Measurements from ENCODE around the gene HOXB5.

HOXB5 gene

DNA sequence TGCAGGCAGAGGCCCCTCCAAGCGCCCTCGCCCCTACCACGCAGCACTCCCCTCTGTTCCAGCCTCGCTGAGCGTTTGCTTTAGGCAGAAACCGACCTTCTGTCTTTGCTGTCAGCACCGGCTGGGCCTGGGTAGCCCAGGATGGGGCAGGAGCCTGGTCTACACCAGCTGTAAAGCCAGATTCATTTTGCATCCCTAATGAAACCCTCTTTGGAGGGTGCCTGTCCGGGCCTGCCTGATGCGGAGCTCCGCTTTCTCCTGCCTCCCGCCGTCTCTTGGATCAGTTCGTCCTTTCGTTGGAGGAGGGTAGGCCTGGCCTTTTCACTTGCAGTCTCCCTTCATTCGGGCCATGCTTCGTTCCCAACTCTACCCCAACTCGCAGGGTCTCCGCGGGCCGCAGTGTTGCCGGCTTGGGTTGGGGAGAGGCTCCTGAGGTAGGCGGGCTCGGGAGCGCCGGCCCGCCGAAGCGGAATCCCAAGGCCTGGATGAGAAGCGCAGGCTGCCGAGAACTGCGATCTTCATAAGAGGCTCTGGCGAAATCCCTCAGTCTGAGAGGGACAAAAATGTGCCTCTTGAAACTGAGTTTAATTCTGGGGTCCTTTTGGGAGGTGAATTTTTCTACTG lies 26.4 kb upstream of the HOXB5 start:
- no peak overlapping the region for H3K4me3 ChIP-seq (ENCODE audit: low read length)
- no peaks in the 10 kb centered on the region for H3K36me3 ChIP-seq (ENCODE audit: control insufficient read depth, low read length)
- no peaks in the 10 kb centered on the region for H3F3A ChIP-seq (ENCODE audit: control insufficient read depth, insufficient read depth)
- H3K27me3 ChIP-seq (ENCODE audit: control insufficient read depth, low read length) = peaks cover 83% of the 10 kb centered on the region
- no peaks in the 10 kb centered on the region for H4K20me1 ChIP-seq (ENCODE audit: control insufficient read depth, insufficient read depth, low read depth, low read length)
- H3K4me2 ChIP-seq (ENCODE audit: low read length) = no peak overlapping the region
- no peaks in the 10 kb centered on the region for H3K9me2 ChIP-seq (replicated peaks; ENCODE audit: control insufficient read depth, low read length)
- peaks cover 7% of the 10 kb centered on the region for H3K4me1 ChIP-seq (ENCODE audit: control insufficient read depth, low read length)
- no peaks in the 10 kb centered on the region for H3K79me2 ChIP-seq (ENCODE audit: control insufficient read depth, low read length)
- H3K9me3 ChIP-seq (ENCODE audit: control insufficient read depth, insufficient read depth, low read length) = no peaks in the 10 kb centered on the region
- no peak for TF ChIP-seq EZH2phosphoT487 (IDR thresholded peaks at IDR 0.05; ENCODE audit: borderline replicate concordance, low read length)
- TF ChIP-seq, protein P1, sequence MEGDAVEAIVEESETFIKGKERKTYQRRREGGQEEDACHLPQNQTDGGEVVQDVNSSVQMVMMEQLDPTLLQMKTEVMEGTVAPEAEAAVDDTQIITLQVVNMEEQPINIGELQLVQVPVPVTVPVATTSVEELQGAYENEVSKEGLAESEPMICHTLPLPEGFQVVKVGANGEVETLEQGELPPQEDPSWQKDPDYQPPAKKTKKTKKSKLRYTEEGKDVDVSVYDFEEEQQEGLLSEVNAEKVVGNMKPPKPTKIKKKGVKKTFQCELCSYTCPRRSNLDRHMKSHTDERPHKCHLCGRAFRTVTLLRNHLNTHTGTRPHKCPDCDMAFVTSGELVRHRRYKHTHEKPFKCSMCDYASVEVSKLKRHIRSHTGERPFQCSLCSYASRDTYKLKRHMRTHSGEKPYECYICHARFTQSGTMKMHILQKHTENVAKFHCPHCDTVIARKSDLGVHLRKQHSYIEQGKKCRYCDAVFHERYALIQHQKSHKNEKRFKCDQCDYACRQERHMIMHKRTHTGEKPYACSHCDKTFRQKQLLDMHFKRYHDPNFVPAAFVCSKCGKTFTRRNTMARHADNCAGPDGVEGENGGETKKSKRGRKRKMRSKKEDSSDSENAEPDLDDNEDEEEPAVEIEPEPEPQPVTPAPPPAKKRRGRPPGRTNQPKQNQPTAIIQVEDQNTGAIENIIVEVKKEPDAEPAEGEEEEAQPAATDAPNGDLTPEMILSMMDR (IDR thresholded peaks at IDR 0.05; ENCODE audit: low read depth, low read length, poor library complexity, severe bottlenecking) = no peak
- no peak overlapping the region for H3K27ac ChIP-seq (ENCODE audit: low read depth, low read length)

DNA sequence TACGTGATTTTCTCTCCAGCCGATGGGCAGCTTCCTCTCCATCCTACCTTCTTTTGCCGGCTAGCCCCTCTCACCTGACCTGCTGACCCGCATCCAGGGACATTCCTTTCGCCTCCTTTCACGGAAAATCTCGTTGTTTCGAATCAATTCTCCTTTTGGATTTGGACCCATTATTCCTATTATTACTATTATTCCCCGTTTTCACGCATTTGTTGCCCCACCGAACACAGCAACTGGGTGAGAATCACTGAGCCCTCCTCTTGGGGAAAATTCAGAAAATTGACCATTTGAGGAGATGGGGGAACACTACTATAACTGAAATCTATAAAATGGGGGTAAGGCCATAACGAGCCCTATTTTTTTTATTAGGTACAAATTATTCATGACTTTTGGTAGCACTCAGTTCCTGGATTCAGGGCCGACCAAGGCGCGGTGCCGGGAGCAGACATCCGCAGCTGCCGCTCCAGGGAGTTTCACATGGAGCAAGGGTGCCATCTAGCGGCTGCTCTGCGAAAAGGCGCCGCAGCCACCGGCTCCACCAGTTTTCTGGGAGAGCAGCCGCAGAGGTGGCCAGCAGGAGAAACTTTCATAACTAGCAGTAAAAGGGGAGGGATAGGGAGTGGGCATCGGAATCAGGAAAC lies 24.8 kb upstream of the HOXB5 start:
- Histone ChIP-seq H3K4me3 (ENCODE audit: low read length) (no peak overlapping the region), H3K9me2 (replicated peaks; ENCODE audit: control insufficient read depth, low read length) (no peaks in the 10 kb centered on the region), H4K20me1 (ENCODE audit: control insufficient read depth, insufficient read depth, low read depth, low read length) (no peaks in the 10 kb centered on the region), H3K9me3 (ENCODE audit: control insufficient read depth, insufficient read depth, low read length) (no peaks in the 10 kb centered on the region), H3K27me3 (ENCODE audit: control insufficient read depth, low read length) (peaks cover 83% of the 10 kb centered on the region), H3K79me2 (ENCODE audit: control insufficient read depth, low read length) (no peaks in the 10 kb centered on the region), H3K36me3 (ENCODE audit: control insufficient read depth, low read length) (no peaks in the 10 kb centered on the region), H3K27ac (ENCODE audit: low read depth, low read length) (no peak overlapping the region), H3K4me2 (ENCODE audit: low read length) (peak overlapping the region; percentile 41; the same call in 1 of the 2 replicates), H3K4me1 (ENCODE audit: control insufficient read depth, low read length) (peaks cover 7% of the 10 kb centered on the region), H3F3A (ENCODE audit: control insufficient read depth, insufficient read depth) (no peaks in the 10 kb centered on the region)
- no peak for TF ChIP-seq EZH2phosphoT487 (IDR thresholded peaks at IDR 0.05; ENCODE audit: borderline replicate concordance, low read length)
- TF ChIP-seq, protein P1 (IDR thresholded peaks at IDR 0.05; ENCODE audit: low read depth, low read length, poor library complexity, severe bottlenecking) = peak; percentile 87

DNA sequence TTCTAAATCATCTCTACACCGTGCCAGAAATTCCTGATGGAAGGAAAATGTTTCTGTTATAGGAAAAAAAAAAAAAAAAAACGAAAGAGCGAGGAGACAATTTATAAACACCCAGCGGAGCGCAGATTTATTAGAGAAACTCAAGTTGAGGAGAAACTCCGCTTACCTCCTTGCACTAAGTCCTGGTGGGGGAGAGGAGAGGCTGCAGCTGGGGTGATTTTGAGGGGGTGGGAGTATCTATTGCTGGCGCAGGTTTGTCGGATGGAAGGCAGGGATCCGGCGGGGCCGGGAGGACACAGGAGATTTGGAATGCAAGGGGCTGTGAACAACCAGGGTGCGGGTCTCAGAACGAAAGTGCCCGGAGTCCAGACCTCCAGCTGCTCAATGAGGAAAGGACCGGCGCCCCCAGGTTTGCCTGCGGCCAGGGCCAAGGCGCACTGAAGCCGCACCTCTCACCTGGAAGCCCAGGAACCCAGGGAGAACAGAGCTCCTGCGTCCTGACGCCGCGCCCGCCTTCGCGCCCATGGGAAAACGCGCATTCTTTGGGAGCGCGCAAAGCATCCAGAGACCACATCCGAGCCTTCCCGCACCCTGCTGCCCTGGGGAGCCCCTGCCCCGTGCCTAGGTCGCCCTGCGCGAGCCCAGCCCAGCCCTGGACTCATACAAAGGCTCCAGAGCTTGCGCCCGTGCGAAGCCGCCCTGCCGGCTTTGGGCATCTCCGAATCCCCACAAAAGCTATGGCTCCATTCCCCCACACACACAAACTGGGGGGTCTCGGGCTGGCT lies 24.1 kb upstream of the HOXB5 start:
- Histone ChIP-seq H3F3A (ENCODE audit: control insufficient read depth, insufficient read depth) (no peaks in the 10 kb centered on the region), H3K4me3 (ENCODE audit: low read length) (no peak overlapping the region), H3K9me2 (replicated peaks; ENCODE audit: control insufficient read depth, low read length) (no peaks in the 10 kb centered on the region), H3K79me2 (ENCODE audit: control insufficient read depth, low read length) (no peaks in the 10 kb centered on the region), H4K20me1 (ENCODE audit: control insufficient read depth, insufficient read depth, low read depth, low read length) (no peaks in the 10 kb centered on the region), H3K9me3 (ENCODE audit: control insufficient read depth, insufficient read depth, low read length) (no peaks in the 10 kb centered on the region), H3K4me1 (ENCODE audit: control insufficient read depth, low read length) (peaks cover 9% of the 10 kb centered on the region), H3K36me3 (ENCODE audit: control insufficient read depth, low read length) (no peaks in the 10 kb centered on the region), H3K27me3 (ENCODE audit: control insufficient read depth, low read length) (peaks cover 81% of the 10 kb centered on the region), H3K4me2 (ENCODE audit: low read length) (no peak overlapping the region), H3K27ac (ENCODE audit: low read depth, low read length) (no peak overlapping the region)
- TF ChIP-seq EZH2phosphoT487 (IDR thresholded peaks at IDR 0.05; ENCODE audit: borderline replicate concordance, low read length) = no peak
- TF ChIP-seq, protein P1 (IDR thresholded peaks at IDR 0.05; ENCODE audit: low read depth, low read length, poor library complexity, severe bottlenecking) = no peak
